ENCODE data around the gene WRAP53. TPM values are rescaled to one million over a fixed set of nuclear protein-coding genes. Genes with fewer than 3 reads are reported as not detected.

The WRAP53 gene
- total and polyA plus RNA-seq, 4 donors = 9.6 to 17.3 (median 11.5) TPM

- DNase-seq (no peak), ATAC-seq (ENCODE audit: insufficient read depth, low FRiP score) (no peak)
- H3K4me3 ChIP-seq = no peak overlapping the region
- H3K9ac ChIP-seq (ENCODE audit: insufficient read depth in 1 of 2, low read length in 2 of 2) = no peak overlapping the region
- H3K27ac ChIP-seq (ENCODE audit: low read depth in 1 of 2, low read length in 1 of 2) = no peak overlapping the region
- 80 to 83% methylated on average over 8 to 9 of the region's 9 CpGs for whole genome bisulfite sequencing, 2 donors
- peaks cover 0 to 6% (median 0%) of the 10 kb centered on the region in 4 donors for H3K36me3 ChIP-seq (ENCODE audit: control insufficient read depth in 4 of 4, insufficient read depth in 4 of 4, low read length in 4 of 4)
- no peaks in the 10 kb centered on the region for H3K9me3 ChIP-seq (ENCODE audit: control insufficient read depth in 4 of 4, insufficient read depth in 3 of 4, low read length in 3 of 4)
- H3K27me3 ChIP-seq (ENCODE audit: control insufficient read depth in 3 of 3, insufficient read depth in 3 of 3, low read length in 2 of 3) = peaks cover 0 to 6% (median 3%) of the 10 kb centered on the region in 3 donors
- TF ChIP-seq CTCF (IDR thresholded peaks at IDR 0.05; ENCODE audit: control extremely low read depth, extremely low read depth) = no peak
- H3K4me1 ChIP-seq (ENCODE audit: control insufficient read depth in 5 of 5, insufficient read depth in 5 of 5, low read length in 5 of 5) = peaks cover 0 to 22% (median 3%) of the 10 kb centered on the region in 5 donors
Measured at GRCh38 chr17:7707446-7707845, 19.2 kb downstream of the WRAP53 start.

- H3K9me3 ChIP-seq (ENCODE audit: control insufficient read depth in 4 of 4, insufficient read depth in 3 of 4, low read length in 3 of 4) = no peaks in the 10 kb centered on the region
- no peak for TF ChIP-seq CTCF (IDR thresholded peaks at IDR 0.05; ENCODE audit: control extremely low read depth, extremely low read depth)
- H3K36me3 ChIP-seq (ENCODE audit: control insufficient read depth in 4 of 4, insufficient read depth in 4 of 4, low read length in 4 of 4) = peaks cover 0 to under 1% (median 0%) of the 10 kb centered on the region in 4 donors
- WGBS, 2 donors = 82 to 88% methylated on average over 22 of the region's 22 CpGs
- no peak for DNase-seq
- no peak overlapping the region for H3K9ac ChIP-seq (ENCODE audit: insufficient read depth in 1 of 2, low read length in 2 of 2)
- H3K4me3 ChIP-seq = no peak overlapping the region
- H3K4me1 ChIP-seq (ENCODE audit: control insufficient read depth in 5 of 5, insufficient read depth in 5 of 5, low read length in 5 of 5) = peaks cover 0 to 22% (median 3%) of the 10 kb centered on the region in 5 donors
- peaks cover 0 to 6% (median 6%) of the 10 kb centered on the region in 3 donors for H3K27me3 ChIP-seq (ENCODE audit: control insufficient read depth in 3 of 3, insufficient read depth in 3 of 3, low read length in 2 of 3)
- ATAC-seq (ENCODE audit: insufficient read depth, low FRiP score) = no peak
- H3K27ac ChIP-seq (ENCODE audit: low read depth in 1 of 2, low read length in 1 of 2) = no peak overlapping the region
Measured at GRCh38 chr17:7707858-7708750, 19.8 kb downstream of the WRAP53 start.

- no peak for ATAC-seq (ENCODE audit: insufficient read depth, low FRiP score)
- H3K4me1 ChIP-seq (ENCODE audit: control insufficient read depth in 5 of 5, insufficient read depth in 5 of 5, low read length in 5 of 5) = peaks cover 0 to 21% (median 3%) of the 10 kb centered on the region in 5 donors
- no peak overlapping the region for H3K4me3 ChIP-seq
- no peak overlapping the region for H3K27ac ChIP-seq (ENCODE audit: low read depth in 1 of 2, low read length in 1 of 2)
- no peak for TF ChIP-seq CTCF (IDR thresholded peaks at IDR 0.05; ENCODE audit: control extremely low read depth, extremely low read depth)
- H3K9me3 ChIP-seq (ENCODE audit: control insufficient read depth in 4 of 4, insufficient read depth in 3 of 4, low read length in 3 of 4) = no peaks in the 10 kb centered on the region
- no peak overlapping the region for H3K9ac ChIP-seq (ENCODE audit: insufficient read depth in 1 of 2, low read length in 2 of 2)
- H3K27me3 ChIP-seq (ENCODE audit: control insufficient read depth in 3 of 3, insufficient read depth in 3 of 3, low read length in 2 of 3) = peaks cover 0 to 6% (median 6%) of the 10 kb centered on the region in 3 donors
- WGBS, 2 donors = 84 to 89% methylated on average over 11 of the region's 11 CpGs
- no peaks in the 10 kb centered on the region for H3K36me3 ChIP-seq (ENCODE audit: control insufficient read depth in 4 of 4, insufficient read depth in 4 of 4, low read length in 4 of 4)
- DNase-seq = no peak
Measured at GRCh38 chr17:7709031-7709430, 20.8 kb downstream of the WRAP53 start.

Measured in lung (tissue), 12 donors.